GM12872 (cell line): ENCODE data around the gene FAM83D.

Source experiments
- TF ChIP-seq, protein P1 (sequence below): IDR thresholded peaks from 3 replicates; pipeline ENCODE4 v1.5.1; 2011; ENCODE audit warnings: low read depth, mild to moderate bottlenecking, low read length, moderate library complexity; ENCODE audit not compliant: insufficient read depth

Gene FAM83D

DNA sequence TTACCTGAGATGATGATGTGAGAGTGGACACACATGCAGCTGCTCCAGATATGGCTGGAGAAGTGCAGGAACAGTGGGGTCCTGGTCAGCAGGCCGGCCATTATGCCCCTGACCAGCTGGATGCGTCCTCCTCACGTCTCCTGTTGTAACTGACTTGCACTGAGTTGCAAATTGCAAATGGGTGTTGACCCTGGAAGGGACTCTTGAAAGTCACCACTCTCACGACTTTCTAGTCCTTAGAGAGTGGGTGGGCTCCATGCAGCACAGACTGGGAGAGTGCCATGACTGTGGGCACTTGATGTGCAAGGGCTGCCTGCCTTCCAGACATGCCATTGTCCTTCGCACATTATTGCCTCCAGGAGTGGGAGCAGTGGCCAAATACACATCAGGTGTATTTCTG, 10.8 kb downstream of the FAM83D start:
- TF ChIP-seq, protein P1, sequence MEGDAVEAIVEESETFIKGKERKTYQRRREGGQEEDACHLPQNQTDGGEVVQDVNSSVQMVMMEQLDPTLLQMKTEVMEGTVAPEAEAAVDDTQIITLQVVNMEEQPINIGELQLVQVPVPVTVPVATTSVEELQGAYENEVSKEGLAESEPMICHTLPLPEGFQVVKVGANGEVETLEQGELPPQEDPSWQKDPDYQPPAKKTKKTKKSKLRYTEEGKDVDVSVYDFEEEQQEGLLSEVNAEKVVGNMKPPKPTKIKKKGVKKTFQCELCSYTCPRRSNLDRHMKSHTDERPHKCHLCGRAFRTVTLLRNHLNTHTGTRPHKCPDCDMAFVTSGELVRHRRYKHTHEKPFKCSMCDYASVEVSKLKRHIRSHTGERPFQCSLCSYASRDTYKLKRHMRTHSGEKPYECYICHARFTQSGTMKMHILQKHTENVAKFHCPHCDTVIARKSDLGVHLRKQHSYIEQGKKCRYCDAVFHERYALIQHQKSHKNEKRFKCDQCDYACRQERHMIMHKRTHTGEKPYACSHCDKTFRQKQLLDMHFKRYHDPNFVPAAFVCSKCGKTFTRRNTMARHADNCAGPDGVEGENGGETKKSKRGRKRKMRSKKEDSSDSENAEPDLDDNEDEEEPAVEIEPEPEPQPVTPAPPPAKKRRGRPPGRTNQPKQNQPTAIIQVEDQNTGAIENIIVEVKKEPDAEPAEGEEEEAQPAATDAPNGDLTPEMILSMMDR, result no peak

GRCh38 chr20:38937978-38938473, 11.8 kb downstream of the FAM83D start:
- TF ChIP-seq, protein P1, result no peak

GRCh38 chr20:38939686-38940085, 13.5 kb downstream of the FAM83D start:
- TF ChIP-seq, protein P1, result no peak

- TF ChIP-seq, protein P1, result no peak
These were observed 14.4 kb downstream of the FAM83D start for GRCh38 chr20:38940644-38941043.

- TF ChIP-seq, protein P1, result peak; percentile 23; the same call in 1 of the 3 replicates
These were observed 15.6 kb downstream of the FAM83D start for GRCh38 chr20:38941726-38942389.

- TF ChIP-seq, protein P1, result no peak
These were observed 18.8 kb downstream of the FAM83D start for GRCh38 chr20:38945012-38945411.

DNA sequence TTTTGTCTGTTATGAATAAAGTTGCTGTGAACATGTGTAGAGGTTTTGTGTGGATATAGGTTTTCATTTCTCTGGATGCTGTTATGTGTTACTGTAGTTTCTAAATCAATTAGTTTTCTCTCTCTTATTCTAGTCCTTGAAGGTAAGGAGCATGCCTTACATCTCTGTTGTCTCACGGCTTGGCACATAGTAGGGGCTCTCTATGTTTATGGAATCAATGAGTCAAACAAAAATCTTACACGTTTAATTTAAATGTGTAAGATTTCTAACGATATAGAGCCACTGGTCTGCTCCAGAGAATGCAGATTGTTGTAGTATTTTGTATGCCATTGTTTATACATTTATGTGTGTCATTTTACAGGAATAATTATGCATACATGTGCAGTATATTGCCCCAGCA, 20.6 kb downstream of the FAM83D start:
- TF ChIP-seq, protein P1, result no peak
